NCI-H2227 (cell line): Measurements from ENCODE around the gene CCSAP.
"Not testable (repeated sequence)": the region's sequence is repeated elsewhere in the genome, so short reads cannot be mapped to it uniquely, and the experiment has no call there.

Experiments
- DNase-seq: peaks from one replicate; lab custom pipeline; 2025; ENCODE audit not compliant: unreplicated experiment; lab: John Stamatoyannopoulos, UW

CCSAP gene

DNA sequence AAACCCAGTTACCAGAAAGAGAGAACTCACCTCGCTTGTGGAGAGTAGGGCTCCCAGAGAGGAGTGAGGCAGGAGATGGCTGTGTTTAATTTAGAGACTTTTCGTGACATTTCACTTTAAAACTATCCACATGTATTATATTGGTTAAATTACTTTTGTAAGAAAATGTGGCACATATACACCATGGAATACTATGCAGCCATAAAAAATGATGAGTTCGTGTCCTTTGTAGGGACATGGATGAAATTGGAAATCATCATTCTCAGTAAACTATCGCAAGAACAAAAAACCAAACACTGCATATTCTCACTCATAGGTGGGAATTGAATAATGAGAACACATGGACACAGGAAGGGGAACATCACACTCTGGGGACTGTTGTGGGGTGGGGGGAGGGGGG is 51.2 kb downstream of the CCSAP start:
- DNase-seq: not testable (repeated sequence)

- DNase-seq: no peak
These were observed 54.3 kb downstream of the CCSAP start for GRCh38 chr1:229288516-229288915.

- DNase-seq: no peak
These were observed 55.6 kb downstream of the CCSAP start for GRCh38 chr1:229287267-229287666.

GRCh38 chr1:229286099-229286766 is 56.6 kb downstream of the CCSAP start:
- DNase-seq: no peak

DNA sequence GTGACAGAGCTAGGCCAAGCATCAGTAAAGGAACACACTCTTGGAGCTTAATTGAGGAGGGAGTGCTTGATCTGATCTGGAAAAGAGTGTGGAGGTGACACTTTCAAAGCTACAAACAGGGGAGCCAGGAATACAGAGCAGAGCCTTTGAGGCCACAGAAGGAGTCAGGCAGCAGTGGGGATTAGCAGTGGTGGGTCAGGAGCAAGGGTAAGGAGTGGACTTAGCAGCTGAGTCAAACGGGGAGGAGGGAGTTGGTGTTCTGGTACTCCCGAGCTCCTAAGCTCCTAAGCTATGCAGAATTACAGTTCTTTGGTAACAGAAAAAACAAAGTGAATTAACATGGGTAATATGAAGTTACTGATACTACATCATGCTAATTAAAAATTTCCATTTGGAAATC is 57.4 kb downstream of the CCSAP start:
- no peak for DNase-seq

- DNase-seq: no peak
These were observed 58.0 kb downstream of the CCSAP start for GRCh38 chr1:229284887-229285286.

DNA sequence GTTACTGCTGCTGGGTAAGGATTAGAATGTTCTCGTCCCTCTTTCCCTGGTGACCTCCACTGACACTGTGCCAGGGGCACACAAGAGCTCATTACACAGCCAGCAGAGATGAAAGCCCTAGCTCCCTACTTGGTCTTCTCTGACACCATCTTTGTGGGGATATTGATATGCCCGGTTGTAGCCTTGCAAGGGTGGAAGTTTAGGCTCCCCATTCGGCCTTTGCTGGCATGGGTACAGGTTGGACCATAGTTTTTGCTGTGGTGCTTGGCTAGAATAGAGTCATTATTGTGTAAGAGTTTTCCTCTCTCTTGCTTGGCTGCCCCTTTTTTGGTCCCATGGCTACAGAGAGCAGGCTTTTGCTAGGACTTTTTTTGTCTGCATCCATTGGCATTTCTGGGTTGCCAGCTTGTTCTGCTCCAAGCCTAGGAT is 59.6 kb downstream of the CCSAP start:
- no peak for DNase-seq

DNA sequence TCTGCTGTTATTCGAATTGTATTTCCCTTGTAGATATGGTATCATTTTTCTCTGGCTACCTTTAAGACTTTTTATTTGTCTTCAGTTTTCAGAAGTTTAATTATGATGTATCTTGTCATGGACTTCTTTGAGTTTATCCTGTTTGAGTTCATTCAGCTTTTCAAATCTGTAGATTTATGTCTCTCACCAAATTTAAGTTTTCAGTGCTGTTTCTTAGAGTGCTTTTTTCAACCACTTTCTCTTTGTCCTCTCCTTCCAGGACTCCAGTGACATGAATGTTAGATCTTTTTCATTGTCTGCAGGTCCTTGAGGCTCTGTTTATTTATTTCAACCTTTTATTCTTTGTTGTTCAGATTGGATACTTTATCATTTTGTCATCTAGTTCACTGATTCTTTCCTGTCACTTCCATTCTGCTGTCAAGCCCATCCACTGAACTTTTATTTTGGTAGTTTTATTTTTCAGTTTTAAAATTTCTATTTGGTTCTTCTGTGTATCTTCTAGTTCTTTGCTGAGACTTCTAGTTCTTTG is 60.5 kb downstream of the CCSAP start:
- no peak for DNase-seq

DNA sequence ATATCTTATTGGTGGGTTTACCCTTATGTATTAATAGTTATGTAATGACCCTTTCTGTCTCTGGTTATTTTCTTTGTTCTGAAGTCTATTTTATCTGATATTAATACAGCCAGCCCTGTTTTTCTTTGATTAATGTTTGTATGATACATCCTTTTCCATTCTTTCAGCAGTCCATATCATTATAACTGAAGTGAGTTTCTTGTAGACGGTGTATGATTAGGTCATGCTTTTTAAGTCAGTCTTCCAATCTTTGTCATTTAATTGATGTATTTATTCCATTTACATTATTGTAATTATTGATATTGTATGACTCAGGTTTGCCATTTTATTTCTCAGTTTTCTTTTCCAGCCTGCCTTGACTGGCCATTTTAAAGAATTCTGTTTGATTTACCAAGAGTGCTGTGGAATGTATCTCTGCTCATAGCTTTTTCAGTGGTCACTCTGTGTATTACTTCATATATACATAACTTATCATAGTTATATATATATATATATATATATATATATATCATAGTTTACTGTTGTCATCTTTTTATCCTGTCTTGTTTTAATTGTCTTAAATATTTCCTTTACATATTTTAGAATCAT is 61.4 kb downstream of the CCSAP start:
- DNase-seq: no peak

DNA sequence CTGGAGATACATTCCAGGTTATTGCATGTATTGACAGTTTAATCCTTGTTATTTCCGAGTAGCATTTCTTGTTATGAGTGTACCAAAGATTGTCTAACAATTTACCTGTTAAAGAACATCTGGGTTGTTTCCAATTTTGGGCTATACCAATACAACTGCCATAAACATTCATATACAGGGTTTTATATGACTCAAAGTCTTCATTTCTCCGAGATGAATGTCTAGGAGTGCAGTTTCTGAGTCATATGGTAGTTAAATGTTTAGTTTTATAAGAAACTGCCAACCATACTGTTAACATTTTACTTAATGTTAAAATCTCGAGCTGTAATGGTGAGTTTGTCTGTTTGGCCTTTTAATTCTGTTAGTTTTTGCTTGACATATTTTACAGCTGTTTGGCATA is 61.9 kb downstream of the CCSAP start:
- no peak for DNase-seq

- DNase-seq: no peak
These were observed 62.6 kb downstream of the CCSAP start for GRCh38 chr1:229280037-229280828.

DNA sequence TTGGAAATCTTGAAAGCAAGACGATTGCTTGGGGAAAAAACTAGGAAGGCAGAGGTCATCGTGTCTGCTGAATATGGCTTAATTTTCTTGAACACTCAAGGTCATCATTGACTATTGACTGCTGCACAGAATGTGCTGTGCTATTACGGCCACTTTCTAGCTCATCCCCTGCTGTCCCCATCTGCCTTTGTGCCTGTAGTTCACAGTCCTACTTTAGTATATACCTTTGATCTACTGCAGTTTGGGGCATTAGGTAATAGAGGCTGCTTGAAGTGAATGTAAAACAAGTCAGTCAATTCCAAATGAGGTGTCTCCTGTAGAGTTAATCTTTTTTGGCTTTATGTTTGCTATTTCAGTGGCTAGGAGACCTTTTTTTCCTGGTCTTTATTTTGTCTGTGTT is 63.6 kb downstream of the CCSAP start:
- DNase-seq: peak; percentile 31

- peak; percentile 13 for DNase-seq
These were observed 64.6 kb downstream of the CCSAP start for GRCh38 chr1:229278120-229278741.

DNA sequence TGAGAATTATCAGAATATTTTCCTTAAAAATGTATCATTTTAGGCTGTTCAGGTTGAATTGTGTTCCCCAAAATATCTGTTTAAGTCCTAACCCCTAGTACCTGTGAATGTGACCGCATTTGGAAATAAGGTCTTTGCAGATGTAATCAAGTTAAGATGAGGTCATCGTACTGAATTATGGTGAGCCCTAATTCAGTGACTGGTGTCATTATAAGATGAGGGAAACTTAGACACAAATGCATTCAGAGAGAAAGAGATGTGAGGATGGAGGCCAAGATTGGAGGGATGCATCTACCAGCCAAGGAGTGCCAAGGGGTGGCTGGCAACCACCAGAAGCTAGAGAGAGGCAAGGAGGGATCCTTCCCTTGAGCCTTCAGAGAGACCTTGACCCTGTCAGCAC is 67.8 kb downstream of the CCSAP start:
- DNase-seq: no peak

DNA sequence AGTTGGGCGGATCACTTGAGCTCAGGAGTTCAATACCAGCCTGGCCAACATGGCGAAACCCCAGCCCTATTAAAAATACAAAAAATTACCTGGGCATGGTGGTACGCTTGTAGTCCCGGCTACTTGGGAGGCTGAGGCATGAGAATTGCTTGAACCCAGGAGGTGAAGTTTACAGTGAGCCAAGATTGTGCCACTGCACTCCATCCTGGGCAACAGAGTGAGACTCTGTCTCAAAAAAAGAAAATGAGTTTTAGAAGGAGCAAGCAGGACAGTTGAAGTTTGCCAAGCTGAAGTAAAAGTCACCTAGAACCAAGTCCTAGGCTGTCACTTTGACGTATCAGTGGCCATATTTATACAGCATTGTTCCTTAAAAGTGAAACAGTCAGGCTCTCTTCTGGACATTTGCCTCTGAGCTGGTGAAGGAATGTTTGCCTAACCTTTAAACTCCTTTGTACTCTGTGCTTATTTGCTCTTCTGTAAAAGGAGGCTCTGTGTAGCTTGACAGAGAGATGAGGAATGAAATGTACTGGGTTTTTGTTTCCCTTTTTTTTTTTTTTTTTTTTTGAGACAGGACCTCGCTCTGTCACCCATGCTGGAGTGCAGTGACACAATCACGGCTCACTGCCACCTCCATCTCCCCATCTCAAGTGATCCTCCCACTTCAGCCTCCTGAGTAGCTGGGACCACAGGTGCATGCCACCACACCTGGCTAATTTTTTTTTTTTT is 69.2 kb downstream of the CCSAP start:
- no peak for DNase-seq

DNA sequence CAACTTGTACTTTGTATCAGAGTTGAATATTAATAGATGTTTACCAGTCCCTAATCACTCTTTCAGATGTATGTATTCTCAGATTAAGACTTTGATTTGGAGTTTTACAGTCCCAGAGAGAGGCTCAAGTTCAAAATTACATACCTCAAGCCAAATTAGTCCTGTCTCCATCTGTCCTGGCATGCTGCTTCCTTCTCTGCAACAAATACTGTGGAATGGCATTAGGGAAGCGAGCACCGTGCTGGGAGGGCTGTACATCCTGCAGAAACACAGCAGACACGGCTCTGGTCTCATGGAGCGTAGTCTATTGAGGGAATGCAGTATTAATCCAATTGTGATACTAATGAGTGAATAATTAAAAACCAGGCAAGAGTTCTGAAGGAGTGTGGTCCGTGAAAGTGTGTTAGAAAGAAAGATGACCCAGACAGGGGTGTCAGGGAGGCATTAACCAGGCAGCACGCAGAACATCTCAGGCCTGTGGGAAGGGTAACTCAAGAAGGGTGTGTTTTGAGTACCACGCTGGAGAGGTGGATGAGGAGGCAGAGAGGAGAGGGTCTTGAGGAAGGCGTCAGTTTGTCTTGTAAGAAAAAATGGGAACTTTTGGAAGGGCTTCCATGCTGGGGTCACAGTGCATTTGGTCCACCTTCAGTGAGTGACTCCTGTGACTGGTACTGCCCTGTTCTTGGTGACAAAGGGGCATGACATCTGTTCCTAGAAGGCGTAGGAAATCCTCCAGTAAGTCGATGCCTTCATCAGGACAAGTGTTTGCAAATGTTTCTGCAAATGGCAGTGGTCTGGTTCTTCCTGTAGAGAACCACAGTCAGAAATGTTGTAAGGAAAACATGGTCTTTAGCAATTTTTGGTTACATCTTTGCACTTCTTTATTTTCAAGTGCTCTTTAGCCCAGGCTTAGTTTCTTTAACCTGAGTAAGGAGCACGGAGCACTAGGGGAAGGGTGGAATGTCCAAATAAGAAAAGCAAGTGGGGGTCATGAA is 70.4 kb downstream of the CCSAP start:
- no peak for DNase-seq

DNA sequence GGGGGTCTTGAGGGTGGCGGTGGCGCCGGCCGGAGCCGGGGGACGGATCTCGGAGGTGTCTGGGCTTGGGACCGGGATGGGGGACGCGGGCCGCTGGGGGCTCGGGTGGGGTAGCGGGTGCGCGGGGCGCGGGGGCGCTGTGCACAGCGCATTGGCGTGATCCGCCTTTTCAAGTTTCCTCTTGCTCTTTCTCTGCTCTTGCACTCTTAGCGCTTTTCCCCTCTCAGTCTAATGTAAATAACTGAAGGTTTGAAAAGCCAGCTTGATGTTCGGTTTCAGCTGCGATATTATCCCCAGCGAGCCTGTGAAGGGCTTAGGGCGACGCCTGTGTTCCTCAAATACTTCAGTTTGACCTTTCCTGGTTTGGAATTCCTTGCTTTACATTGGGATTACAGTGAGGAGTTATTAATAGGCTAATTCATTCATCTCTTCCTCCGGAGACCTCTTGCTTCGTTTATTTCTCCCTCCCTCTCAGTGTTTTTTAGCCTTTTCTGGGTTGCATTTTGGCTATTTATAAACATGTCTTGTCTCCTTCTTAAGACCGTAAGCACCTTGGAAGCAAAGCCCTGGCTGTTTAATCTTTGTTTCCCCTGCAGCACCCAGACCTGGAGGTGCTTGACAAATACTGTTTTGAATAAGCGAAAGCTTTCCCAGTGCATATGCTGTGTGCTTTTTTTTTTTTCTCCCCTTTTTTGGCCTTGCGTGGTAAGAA is 71.2 kb downstream of the CCSAP start:
- DNase-seq: peak; percentile 53
